NCI-H2081 treated with DMSO at 0.1 percent for 48 hours (cell line): ENCODE results near the gene UBAP2L.
"Not testable (repeated sequence)": the region's sequence is repeated elsewhere in the genome, so short reads cannot be mapped to it uniquely, and the experiment has no call there.

ENCODE experiments used
- DNase-seq: peaks from one replicate; lab custom pipeline; 2025; lab: John Stamatoyannopoulos, UW

The UBAP2L gene

GRCh38 chr1:154307670-154308270 is 87.0 kb downstream of the UBAP2L start:
- not testable (repeated sequence) for DNase-seq

GRCh38 chr1:154309136-154309535 is 88.4 kb downstream of the UBAP2L start:
- DNase-seq: not testable (repeated sequence)

- DNase-seq: not testable (repeated sequence)
These were observed 91.7 kb downstream of the UBAP2L start for GRCh38 chr1:154312229-154313065.

GRCh38 chr1:154313066-154313356 is 92.3 kb downstream of the UBAP2L start:
- no peak for DNase-seq

- DNase-seq: not testable (repeated sequence)
These were observed 93.5 kb downstream of the UBAP2L start for GRCh38 chr1:154314226-154314625.

- DNase-seq: no peak
These were observed 95.9 kb downstream of the UBAP2L start for GRCh38 chr1:154316704-154317103.

- no peak for DNase-seq
These were observed 97.6 kb downstream of the UBAP2L start for GRCh38 chr1:154318386-154318785.
